Upper lobe of right lung (tissue), 1 donor: ENCODE data around the gene KLF12. TPM values are rescaled to one million over a fixed set of nuclear protein-coding genes. Genes with fewer than 3 reads are reported as not detected.
A peak's percentile ranks its signal among the peaks of the same experiment; 100 is the strongest.

Experiments used
- ATAC-seq: fragments of 200-7000 bp; cut with Tn5 transposase; one replicate; pipeline ENCODE4 v1.9.1; 2020; ENCODE audit warnings: mild to moderate bottlenecking, moderate library complexity
- DNase-seq: peaks from one replicate; pipeline ENCODE4 v3.0.0-alpha.2; 2020
- H3K27ac ChIP-seq: fragments of 200-600 bp; one replicate; pipeline ENCODE4 v1.8.0; 2022
- H3K27me3 ChIP-seq: fragments of 200-600 bp; one replicate; pipeline ENCODE4 v1.8.0; 2022; ENCODE audit warnings: mild to moderate bottlenecking
- H3K36me3 ChIP-seq: fragments of 200-600 bp; one replicate; pipeline ENCODE4 v1.8.0; 2022
- H3K4me1 ChIP-seq: fragments of 200-600 bp; one replicate; pipeline ENCODE4 v1.8.0; 2022
- H3K4me3 ChIP-seq: fragments of 200-600 bp; one replicate; pipeline ENCODE4 v1.8.0; 2022; ENCODE audit warnings: mild to moderate bottlenecking
- H3K9me3 ChIP-seq: fragments of 200-600 bp; one replicate; pipeline ENCODE4 v1.8.0; 2022
- intact Hi-C: fragments of 100-400 bp; cut with DNase I; formaldehyde crosslinking; loops from one replicate; pipeline ENCODE4 v1.11.0; 2022
- total RNA-seq: library from RNA; stranded (reverse); fragmentation: NEBNext Ultra II Directional; extraction: Animal tissue kit (Norgen Biotek cat#: 25700); gene quantifications from one replicate; pipeline ENCODE4 v1.2.1, GENCODE V29; 2021
- TF ChIP-seq, protein P1 (sequence below): fragments of 200-600 bp; IDR thresholded peaks from one replicate; pipeline ENCODE4 v1.8.0; 2022; ENCODE audit warnings: antibody characterized with exemption
- donor health status: DM: no; HTN: yes; CAD: no; lungs with severe emphysema.

The KLF12 gene
- total RNA-seq, 1 donor from 2014 or later: 10.2 TPM

DNA sequence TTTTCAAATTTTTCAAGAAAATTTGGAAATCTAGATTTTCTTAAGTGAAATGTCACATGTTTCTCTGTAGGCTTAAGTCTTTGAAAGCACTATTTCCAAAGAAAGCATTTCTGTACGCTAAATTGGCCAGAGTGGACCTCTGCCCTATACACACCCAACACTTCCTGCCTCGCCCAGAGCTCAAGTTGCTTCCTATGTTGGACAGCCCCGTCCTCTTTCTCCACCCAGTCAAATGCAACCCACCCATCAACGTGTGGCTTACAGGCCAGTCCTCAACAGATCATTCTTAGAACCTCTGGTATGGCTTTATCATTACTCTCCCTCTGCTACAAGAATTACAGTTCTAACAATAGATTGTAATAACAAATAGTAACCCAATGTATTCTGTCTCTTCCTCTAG lies 24.2 kb downstream of the KLF12 start:
- intact Hi-C loops: no loop called here
- H3K36me3 ChIP-seq: no peaks in the 10 kb centered on the region
- H3K27me3 ChIP-seq: no peaks in the 10 kb centered on the region
- TF ChIP-seq, protein P1, sequence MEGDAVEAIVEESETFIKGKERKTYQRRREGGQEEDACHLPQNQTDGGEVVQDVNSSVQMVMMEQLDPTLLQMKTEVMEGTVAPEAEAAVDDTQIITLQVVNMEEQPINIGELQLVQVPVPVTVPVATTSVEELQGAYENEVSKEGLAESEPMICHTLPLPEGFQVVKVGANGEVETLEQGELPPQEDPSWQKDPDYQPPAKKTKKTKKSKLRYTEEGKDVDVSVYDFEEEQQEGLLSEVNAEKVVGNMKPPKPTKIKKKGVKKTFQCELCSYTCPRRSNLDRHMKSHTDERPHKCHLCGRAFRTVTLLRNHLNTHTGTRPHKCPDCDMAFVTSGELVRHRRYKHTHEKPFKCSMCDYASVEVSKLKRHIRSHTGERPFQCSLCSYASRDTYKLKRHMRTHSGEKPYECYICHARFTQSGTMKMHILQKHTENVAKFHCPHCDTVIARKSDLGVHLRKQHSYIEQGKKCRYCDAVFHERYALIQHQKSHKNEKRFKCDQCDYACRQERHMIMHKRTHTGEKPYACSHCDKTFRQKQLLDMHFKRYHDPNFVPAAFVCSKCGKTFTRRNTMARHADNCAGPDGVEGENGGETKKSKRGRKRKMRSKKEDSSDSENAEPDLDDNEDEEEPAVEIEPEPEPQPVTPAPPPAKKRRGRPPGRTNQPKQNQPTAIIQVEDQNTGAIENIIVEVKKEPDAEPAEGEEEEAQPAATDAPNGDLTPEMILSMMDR: no peak
- H3K4me1 ChIP-seq: no peaks in the 10 kb centered on the region
- H3K4me3 ChIP-seq: no peak overlapping the region
- DNase-seq (no peak), ATAC-seq (peak; percentile 23)
- no peak overlapping the region for H3K27ac ChIP-seq
- H3K9me3 ChIP-seq: no peaks in the 10 kb centered on the region

DNA sequence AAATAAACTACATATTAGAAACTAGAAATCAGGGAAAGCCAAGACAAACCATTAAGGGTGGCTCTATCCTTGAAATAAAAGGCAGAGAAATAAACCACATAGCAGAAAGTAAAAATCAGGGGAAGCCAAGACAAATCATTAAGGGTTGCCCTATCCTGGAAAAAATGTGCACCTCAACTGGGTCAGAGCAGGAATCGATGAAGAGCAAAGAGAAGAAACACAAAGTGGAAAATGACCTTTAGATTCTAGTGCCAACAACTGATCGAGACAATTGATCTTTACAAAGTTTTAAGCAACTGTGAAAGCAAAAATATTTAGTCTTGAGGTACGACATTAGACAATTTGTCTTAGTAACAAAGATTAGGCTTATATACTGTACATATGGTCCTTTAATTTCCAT lies 26.6 kb downstream of the KLF12 start:
- TF ChIP-seq, protein P1: no peak
- Histone ChIP-seq H3K4me3 (no peak overlapping the region), H3K27ac (no peak overlapping the region), H3K36me3 (no peaks in the 10 kb centered on the region), H3K4me1 (no peaks in the 10 kb centered on the region), H3K9me3 (no peaks in the 10 kb centered on the region), H3K27me3 (no peaks in the 10 kb centered on the region)
- DNase-seq: no peak
- no peak for ATAC-seq
- intact Hi-C loops: no loop called here

DNA sequence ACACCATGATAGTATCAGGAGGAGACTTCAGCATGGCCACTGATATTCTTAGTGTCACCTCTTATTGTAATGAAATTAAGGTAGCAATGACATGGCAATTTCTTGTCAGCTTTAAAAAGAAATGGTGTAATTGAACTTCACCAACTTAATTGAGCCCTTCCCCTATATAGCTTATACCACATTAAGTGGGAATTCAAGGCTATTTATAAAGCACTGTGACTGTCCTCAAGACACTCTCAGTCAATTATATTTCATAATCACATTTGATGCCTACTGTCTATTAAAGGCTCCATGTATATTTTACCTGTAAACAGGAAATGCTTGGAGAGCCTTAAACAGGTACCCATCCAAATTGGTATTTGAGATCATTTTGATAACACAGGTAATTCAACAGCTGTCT lies 28.3 kb downstream of the KLF12 start:
- TF ChIP-seq, protein P1: no peak
- ATAC-seq (no peak), DNase-seq (no peak)
- H3K27ac ChIP-seq: no peak overlapping the region
- H3K27me3 ChIP-seq: no peaks in the 10 kb centered on the region
- H3K4me3 ChIP-seq: no peak overlapping the region
- intact Hi-C loops: no loop called here
- no peaks in the 10 kb centered on the region for H3K36me3 ChIP-seq
- H3K4me1 ChIP-seq: no peaks in the 10 kb centered on the region
- no peaks in the 10 kb centered on the region for H3K9me3 ChIP-seq

DNA sequence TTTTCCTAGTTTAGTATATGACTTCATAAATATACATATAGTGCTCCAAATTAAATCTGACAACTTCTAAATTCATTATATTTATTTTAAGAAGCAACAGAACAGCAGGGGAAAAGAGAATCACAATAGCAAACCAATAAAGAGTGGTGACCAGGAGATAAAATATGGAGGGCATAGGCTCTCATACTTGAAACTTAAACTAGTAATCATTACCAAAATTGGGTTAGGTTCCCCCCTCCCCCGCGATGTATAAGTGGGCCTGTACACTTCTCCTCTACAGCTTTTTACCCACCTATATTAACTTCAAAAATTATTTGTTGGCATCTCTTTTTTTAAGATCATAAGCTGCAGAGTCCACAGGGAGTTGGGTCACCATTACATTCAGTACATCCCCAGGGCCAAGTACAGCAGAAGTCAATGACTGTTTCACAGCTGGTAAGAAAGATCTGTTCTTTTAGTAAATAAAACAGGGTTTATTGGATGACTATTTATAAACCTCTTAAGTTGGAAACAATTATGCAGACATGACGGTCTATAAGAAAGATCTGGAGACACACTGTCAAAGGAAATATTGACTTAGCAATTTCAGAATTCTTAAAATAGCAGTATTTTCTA lies 29.4 kb downstream of the KLF12 start:
- no peak overlapping the region for H3K27ac ChIP-seq
- no peaks in the 10 kb centered on the region for H3K9me3 ChIP-seq
- TF ChIP-seq, protein P1: no peak
- no peaks in the 10 kb centered on the region for H3K36me3 ChIP-seq
- H3K4me3 ChIP-seq: no peak overlapping the region
- H3K27me3 ChIP-seq: no peaks in the 10 kb centered on the region
- intact Hi-C loops: no loop called here
- ATAC-seq: no peak
- no peaks in the 10 kb centered on the region for H3K4me1 ChIP-seq
- DNase-seq: no peak

DNA sequence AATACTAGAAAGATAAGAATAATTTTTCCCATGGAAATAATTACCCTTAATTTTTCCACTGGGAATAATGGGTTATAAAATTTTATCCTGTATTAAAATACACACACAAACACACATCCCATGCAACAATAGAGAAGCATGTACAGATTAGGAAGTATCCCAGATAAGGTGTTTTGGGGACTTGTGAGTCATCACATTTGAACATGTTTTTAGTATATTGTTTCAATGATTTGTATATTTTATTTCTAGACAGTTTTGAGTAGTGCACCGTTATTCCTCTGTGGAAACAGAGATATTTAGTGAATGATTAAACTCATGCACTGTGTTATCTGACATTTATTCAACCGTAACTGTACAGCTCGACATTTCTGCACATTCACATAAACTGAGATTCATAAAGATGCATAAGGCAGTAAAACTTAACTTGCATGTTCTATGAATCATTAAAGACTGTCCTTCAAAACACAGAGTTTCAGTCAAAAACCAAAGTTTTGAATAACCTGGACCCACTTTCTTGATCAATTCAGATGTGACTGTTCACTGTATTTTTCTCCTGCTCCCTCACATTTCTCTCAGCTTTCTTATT lies 30.1 kb downstream of the KLF12 start:
- H3K4me3 ChIP-seq: no peak overlapping the region
- no peak for DNase-seq
- intact Hi-C loops: no loop called here
- H3K4me1 ChIP-seq: no peaks in the 10 kb centered on the region
- H3K27me3 ChIP-seq: no peaks in the 10 kb centered on the region
- no peaks in the 10 kb centered on the region for H3K9me3 ChIP-seq
- TF ChIP-seq, protein P1: no peak
- H3K27ac ChIP-seq: no peak overlapping the region
- H3K36me3 ChIP-seq: no peaks in the 10 kb centered on the region
- no peak for ATAC-seq
